HG02938 (cell line): ENCODE results near the gene JDP2.
A peak's percentile ranks its signal among the peaks of the same experiment; 100 is the strongest.
"Not testable (repeated sequence)": the region's sequence is repeated elsewhere in the genome, so short reads cannot be mapped to it uniquely, and the experiment has no call there.

Experiments
- ATAC-seq: cut with Tn5 transposase; IDR thresholded peaks from one replicate; pipeline ENCODE4 v1.9.1; 2021; ENCODE audit warnings: mild to moderate bottlenecking, moderate library complexity; ENCODE audit not compliant: unreplicated experiment

The JDP2 gene

DNA sequence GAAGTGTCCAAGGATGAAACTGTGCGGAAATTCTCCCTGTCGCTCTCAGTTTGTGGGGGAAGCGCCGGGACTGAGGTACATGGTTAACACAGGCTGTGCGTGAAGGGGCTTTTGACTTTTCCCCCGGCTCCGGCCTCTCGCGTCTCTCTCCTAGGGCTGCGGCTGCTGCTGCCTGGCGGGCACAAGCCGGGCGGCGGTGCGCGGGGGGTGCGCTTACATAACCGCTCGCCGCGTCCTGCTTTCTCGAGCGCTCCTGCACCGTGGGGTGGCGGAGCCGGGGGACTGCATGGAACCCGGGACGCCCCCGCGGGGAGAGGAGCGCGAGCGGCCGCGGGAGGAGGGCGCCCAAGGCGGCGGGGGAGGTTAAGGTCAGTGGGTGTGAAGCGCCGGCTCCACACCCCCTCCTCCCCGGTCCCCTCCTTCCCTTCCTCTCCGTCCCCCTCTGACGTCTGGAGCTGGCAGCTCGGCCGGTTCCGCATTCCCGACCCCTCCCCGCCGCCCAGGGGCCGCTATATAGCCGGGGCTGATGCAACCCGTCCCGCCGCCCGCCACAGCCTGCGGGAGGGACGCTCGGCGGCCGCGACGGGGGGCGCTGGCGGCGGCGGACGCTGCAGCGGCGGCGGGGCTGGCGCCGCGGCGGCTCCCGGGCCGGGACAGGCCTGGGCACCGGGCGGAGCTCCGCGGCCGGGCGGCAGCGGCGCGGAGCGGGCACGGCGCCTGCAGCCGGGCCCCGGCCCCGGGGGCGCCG, at the start of gene JDP2:
Gene JDP2 (plus strand): TSS at position 541 of the 748 bp plus-strand sequence. CDS start 9,899 bp downstream, outside the sequence.
- peak; percentile 39 for ATAC-seq

- ATAC-seq: no peak
Observed at GRCh38 chr14:75379246-75379929, 48.4 kb upstream of the JDP2 start.

GRCh38 chr14:75379930-75380270, 47.9 kb upstream of the JDP2 start:
- ATAC-seq: no peak

DNA sequence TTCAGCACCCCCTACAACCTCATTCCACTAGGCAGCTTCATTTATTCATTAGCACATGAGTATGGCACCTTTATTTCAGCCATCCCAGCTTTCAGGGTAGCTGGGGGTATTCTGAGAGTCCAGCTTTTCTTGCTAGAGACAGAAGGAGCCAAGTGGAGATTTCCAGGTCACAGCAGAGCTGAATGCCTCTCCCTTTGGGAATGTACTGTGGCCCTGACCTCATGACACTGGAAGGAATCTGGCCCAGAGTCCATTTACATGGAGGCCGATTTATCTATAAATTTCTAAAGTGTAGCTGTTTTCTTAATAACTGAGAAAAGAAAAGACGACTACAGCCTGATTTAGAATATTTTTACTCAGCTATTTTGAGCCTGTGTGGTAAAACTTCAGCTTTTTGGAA, 47.2 kb upstream of the JDP2 start:
- no peak for ATAC-seq

GRCh38 chr14:75381642-75382041, 46.2 kb upstream of the JDP2 start:
- ATAC-seq: no peak

GRCh38 chr14:75383219-75383618, 44.6 kb upstream of the JDP2 start:
- ATAC-seq: not testable (repeated sequence)

- ATAC-seq: no peak
Observed at GRCh38 chr14:75383721-75384120, 44.1 kb upstream of the JDP2 start.

GRCh38 chr14:75389679-75390078, 38.1 kb upstream of the JDP2 start:
- no peak for ATAC-seq

DNA sequence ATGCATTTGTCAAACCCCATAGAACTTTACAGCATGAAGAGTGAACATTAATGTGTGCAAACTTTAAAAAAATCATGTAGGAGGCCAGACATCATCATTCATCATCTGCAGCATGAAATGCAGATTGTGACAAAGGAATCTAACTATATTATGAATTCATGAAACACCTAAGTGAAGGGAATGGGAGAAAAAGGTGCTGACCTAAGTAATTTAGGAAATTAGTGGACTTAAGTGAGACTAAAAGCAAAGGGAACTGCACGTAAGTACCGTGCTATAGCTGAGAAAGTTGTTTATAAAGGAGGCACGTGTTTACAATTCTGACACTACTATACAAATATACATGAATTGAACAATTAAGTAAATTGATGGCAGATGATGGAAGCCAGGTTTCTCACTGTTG, 37.6 kb upstream of the JDP2 start:
- no peak for ATAC-seq

DNA sequence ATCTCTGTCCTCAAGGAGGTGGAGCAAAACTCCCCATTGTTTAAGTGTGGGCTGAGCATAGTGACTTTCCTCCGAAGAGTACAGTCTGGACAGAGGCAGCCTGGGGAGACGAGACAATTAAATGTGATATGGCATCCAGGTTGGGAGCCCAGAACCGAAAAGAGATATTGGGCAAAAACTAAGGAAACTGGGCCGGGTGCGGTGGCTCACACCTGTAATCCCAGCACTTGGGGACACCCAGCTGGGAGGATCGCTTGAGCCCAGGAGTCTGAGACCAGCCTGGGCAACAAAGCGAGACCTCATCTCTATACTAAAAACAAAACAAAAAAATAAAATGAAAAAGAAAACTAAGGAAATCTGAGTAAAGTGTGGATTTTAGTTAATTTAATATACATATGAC, 35.9 kb upstream of the JDP2 start:
- ATAC-seq: no peak

GRCh38 chr14:75392686-75393641, 34.9 kb upstream of the JDP2 start:
- ATAC-seq: no peak

- no peak for ATAC-seq
Observed at GRCh38 chr14:75393794-75394193, 34.0 kb upstream of the JDP2 start.

DNA sequence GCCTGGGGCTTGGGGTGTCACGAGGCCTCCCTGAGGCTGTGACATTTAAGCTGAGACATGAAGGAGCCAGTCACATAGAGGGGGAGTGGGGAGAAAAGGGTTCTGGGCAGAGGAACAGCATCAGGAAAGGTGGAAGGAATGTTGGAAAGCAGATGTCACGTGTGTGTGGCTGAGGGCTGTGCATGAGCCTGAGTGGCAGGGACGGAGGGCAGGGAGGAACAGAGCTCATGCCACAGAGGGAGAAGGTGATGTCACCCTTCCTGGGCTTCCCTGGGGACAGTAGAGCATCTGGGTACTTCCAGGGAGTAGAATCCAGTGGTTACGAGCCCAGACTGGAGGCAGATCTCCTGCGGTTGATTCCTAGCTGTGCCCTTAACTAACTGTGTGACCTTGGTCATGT, 32.0 kb upstream of the JDP2 start:
- ATAC-seq: no peak

GRCh38 chr14:75399321-75399720, 28.5 kb upstream of the JDP2 start:
- no peak for ATAC-seq

- no peak for ATAC-seq
Observed at GRCh38 chr14:75399843-75400775, 27.7 kb upstream of the JDP2 start.

DNA sequence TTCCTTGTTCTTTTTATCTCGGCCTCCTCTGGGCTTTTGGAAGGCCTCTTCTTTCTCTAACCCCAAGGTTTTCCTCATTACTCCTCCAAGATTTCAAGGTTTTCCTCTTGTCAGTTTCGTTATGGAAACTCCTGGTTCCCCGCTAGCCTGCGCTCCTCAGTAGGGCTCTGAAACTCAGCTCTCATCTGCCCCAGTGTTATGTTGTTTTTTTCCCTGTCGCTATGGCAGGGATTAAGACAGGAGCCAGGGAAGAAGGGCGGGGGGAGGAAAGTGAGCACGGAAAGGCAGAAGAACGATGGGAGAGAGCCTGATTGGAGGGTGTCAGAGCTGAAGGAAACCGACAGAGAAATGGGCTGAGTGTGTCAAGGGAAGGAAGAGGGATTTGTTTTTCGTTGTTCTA, 26.5 kb upstream of the JDP2 start:
- no peak for ATAC-seq

DNA sequence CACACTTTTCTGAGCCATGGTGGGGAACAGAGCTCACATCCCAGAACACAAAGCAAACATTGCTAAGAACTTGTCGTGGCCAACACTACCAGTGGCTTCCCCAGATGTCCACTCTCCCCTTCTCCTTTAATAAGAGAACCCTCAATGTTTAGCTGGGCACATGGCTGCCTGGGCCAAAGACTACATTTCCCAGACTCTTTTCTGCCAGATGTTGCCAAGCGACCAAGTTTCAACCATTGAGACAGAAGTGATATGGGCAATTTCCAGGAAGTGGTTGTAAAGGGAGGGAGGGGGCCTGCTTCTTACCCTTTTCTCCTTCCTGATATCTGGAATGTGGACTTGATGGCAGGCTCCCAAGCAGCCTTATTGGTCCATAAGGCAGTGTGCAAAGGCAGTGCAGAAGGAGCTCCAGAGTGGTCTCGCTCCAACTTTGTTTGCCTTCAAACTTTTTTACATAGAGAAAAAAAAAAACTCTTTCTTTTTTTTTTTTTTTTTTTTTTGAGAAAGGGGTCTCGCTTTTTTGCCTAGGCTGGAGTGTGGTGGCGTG, 24.9 kb upstream of the JDP2 start:
- no peak for ATAC-seq

DNA sequence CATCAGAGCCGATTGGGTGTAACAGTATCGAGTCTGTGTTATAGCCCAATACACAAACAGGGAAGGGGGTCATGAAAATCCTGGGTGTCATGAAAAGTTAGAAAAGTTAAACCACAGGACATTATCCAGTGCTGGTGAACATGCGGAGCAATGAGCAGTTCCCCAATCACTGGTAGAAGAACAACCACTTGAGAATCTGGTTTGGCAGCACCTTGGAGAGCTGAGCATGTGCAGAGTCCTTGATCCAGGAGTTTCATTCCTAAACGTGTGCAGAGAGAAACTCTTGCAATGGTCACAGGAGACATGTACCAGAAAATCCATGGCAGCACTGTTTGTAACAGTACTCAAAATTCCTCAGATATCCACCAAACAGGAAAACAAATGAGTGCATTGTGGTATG, 23.0 kb upstream of the JDP2 start:
- ATAC-seq: no peak

DNA sequence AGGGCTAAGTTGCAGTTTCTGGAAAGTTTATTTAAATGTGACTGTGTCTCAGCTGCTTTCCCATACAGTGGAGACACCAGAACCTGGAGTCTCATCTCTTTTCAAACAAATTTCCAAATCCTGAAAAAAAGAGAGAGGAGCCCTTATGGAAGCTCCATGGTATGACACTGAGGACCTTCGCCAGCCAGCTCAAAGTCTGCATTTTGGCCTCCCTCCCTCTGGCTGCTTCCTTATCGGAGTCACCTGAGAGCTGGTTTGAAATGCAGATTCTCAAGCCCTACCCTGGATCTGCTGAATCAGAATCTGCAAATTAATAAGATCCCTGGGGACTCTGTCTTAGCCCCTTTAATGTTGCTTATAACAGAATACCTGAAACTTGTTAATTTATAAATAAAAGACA, 21.7 kb upstream of the JDP2 start:
- no peak for ATAC-seq

DNA sequence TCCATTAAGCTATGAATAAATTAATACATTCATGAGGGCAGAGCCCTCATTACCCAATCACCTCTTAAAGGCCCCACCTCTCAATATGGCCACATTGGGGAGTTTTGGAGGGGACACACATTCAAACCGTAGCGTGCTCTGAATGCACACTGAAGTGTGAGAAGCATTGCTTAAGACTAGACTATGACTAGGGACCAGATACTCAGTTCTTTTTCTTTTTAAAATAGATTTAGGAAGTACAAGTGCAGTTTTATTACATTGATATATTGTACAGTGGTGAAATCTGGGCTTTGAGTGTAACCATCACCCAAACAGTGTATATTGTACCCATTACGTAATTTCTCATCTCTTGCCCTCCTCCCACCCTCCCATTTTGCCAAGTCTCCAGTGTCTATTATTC, 21.0 kb upstream of the JDP2 start:
- no peak for ATAC-seq
